Muscle of leg (tissue), 11 donors: ENCODE data around the gene CEP68. TPM values are rescaled to one million over a fixed set of nuclear protein-coding genes. Genes with fewer than 3 reads are reported as not detected.
"Not testable (repeated sequence)": the region's sequence is repeated elsewhere in the genome, so short reads cannot be mapped to it uniquely, and the experiment has no call there.

ENCODE experiments used
- DNase-seq: peaks from one replicate; pipeline ENCODE4 v3.0.0; 2013
- H3K27ac ChIP-seq: one replicate; pipeline ENCODE4 v1.5.1; 2013; ENCODE audit warnings: mild to moderate bottlenecking, low read length, control low read depth
- H3K27me3 ChIP-seq: one replicate; pipeline ENCODE4 v1.6.1; 2013; ENCODE audit warnings: low read length; ENCODE audit not compliant: control insufficient read depth, insufficient read depth
- H3K36me3 ChIP-seq: one replicate; pipeline ENCODE4 v1.6.1; 2013; ENCODE audit warnings: low read length; ENCODE audit not compliant: control insufficient read depth, insufficient read depth
- H3K4me1 ChIP-seq: one replicate; pipeline ENCODE4 v1.6.1; 2013; ENCODE audit warnings: low read length; ENCODE audit not compliant: control insufficient read depth, insufficient read depth
- H3K4me3 ChIP-seq: one replicate; pipeline ENCODE4 v1.5.1; 2013; ENCODE audit warnings: low read length, control low read depth
- H3K9me3 ChIP-seq: replicated peaks from 2 replicates; pipeline ENCODE4 v1.6.1; 2013; ENCODE audit warnings: low read depth, low read length; ENCODE audit not compliant: control insufficient read depth
- WGBS: methylation state at CpG from one replicate; pipeline ENCODE4 v1.1.5; 2013; ENCODE audit warnings: missing lambda C conversion rate; ENCODE audit not compliant: insufficient coverage; 5-methylcytosine and 5-hydroxymethylcytosine counted together
- polyA plus RNA-seq, 8 donors: library from polyadenylated mRNA; unstranded; fragments of 120-200 nt; gene quantifications; one replicate each; pipeline versions ENCODE4 v1.2.1 to v1.2.3, GENCODE V29; 2013; ENCODE audit warnings: inconsistent platforms in 1 of 8, low replicate concordance in 1 of 8; ENCODE audit not compliant: insufficient read length in 8 of 8, insufficient read depth in 1 of 8
- total RNA-seq: library from RNA; stranded (reverse); fragments of 120-200 nt; gene quantifications from one replicate; pipeline ENCODE4 v1.2.4, GENCODE V29; 2013

The CEP68 gene
- total and polyA plus RNA-seq, 9 donors, result 20.3 to 27.4 (median 23.2) TPM

- Histone ChIP-seq H3K27ac (peak overlapping the region; percentile 100), H3K4me3 (peak overlapping the region; percentile 99), H3K4me1 (peaks cover 12% of the 10 kb centered on the region), H3K27me3 (peaks cover 2% of the 10 kb centered on the region), H3K9me3 (no peaks in the 10 kb centered on the region), H3K36me3 (no peaks in the 10 kb centered on the region)
- WGBS, result 22% methylated on average over 6 of the region's 8 CpGs
- peak; percentile 64 for DNase-seq
These were observed 72.3 kb downstream of the CEP68 start for GRCh38 chr2:65128297-65129190.

- Histone ChIP-seq H3K4me1 (peaks cover 11% of the 10 kb centered on the region), H3K36me3 (no peaks in the 10 kb centered on the region), H3K4me3 (peak overlapping the region; percentile 99), H3K27ac (peak overlapping the region; percentile 100), H3K27me3 (peaks cover 2% of the 10 kb centered on the region), H3K9me3 (no peaks in the 10 kb centered on the region)
- WGBS, result under 1% methylated on average over 26 of the region's 29 CpGs
- peak; percentile 70 for DNase-seq
These were observed 73.1 kb downstream of the CEP68 start for GRCh38 chr2:65129286-65129825.

- Histone ChIP-seq H3K9me3 (no peaks in the 10 kb centered on the region), H3K27ac (peak within 1 kb of the TSS; percentile 100), H3K4me3 (peak within 1 kb of the TSS; percentile 99), H3K27me3 (peaks cover 2% of the 10 kb centered on the region), H3K4me1 (peaks cover 9% of the 10 kb centered on the region), H3K36me3 (no peaks in the 10 kb centered on the region)
- peak; percentile 100 for DNase-seq
- WGBS, result under 1% methylated on average over 48 of the region's 76 CpGs
These were observed 73.8 kb downstream of the CEP68 start, which contains the start of gene RAB1A for GRCh38 chr2:65129826-65130663. Gene RAB1A, minus strand, starts transcription at chr2:65130106. Its CDS starts 191 bp downstream, at chr2:65129915.

- WGBS, result 5% methylated on average over 16 of the region's 19 CpGs
- Histone ChIP-seq H3K4me1 (peaks cover 9% of the 10 kb centered on the region), H3K27ac (peak overlapping the region; percentile 75), H3K9me3 (no peaks in the 10 kb centered on the region), H3K4me3 (peak overlapping the region; percentile 59), H3K36me3 (no peaks in the 10 kb centered on the region), H3K27me3 (peaks cover 2% of the 10 kb centered on the region)
- no peak for DNase-seq
These were observed 74.5 kb downstream of the CEP68 start for GRCh38 chr2:65130664-65131175.

- not testable (repeated sequence) for H3K4me1 ChIP-seq, H3K27me3 ChIP-seq, H3K36me3 ChIP-seq, H3K9me3 ChIP-seq, H3K27ac ChIP-seq, DNase-seq, H3K4me3 ChIP-seq
- 95% methylated on average over 10 of the region's 15 CpGs for WGBS
These were observed 76.7 kb downstream of the CEP68 start for GRCh38 chr2:65132930-65133329.

GRCh38 chr2:65133626-65134025 is 77.4 kb downstream of the CEP68 start:
- Histone ChIP-seq H3K4me3 (no peak overlapping the region), H3K9me3 (no peaks in the 10 kb centered on the region), H3K27ac (no peak overlapping the region), H3K36me3 (no peaks in the 10 kb centered on the region), H3K4me1 (peaks cover 6% of the 10 kb centered on the region), H3K27me3 (peaks cover 2% of the 10 kb centered on the region)
- WGBS, result 60% methylated on average over 1 of the region's 4 CpGs
- no peak for DNase-seq

- DNase-seq, result no peak
- no CpG with 5 or more reads among the region's 7 CpGs for WGBS
These were observed 77.9 kb downstream of the CEP68 start for GRCh38 chr2:65134158-65134557.

GRCh38 chr2:65136253-65136652 is 80.0 kb downstream of the CEP68 start:
- WGBS, result no CpG with 5 or more reads among the region's 1 CpG
- no peaks in the 10 kb centered on the region for H3K9me3 ChIP-seq
- no peaks in the 10 kb centered on the region for H3K36me3 ChIP-seq
- no peaks in the 10 kb centered on the region for H3K4me1 ChIP-seq
- H3K27me3 ChIP-seq, result peaks cover 2% of the 10 kb centered on the region
- no peak for DNase-seq
- H3K27ac ChIP-seq, result no peak overlapping the region
- H3K4me3 ChIP-seq, result no peak overlapping the region

More at GRCh38 chr2:65134158-65134557, 77.9 kb downstream of the CEP68 start:
- H3K27me3 ChIP-seq, result peaks cover 2% of the 10 kb centered on the region
- no peak overlapping the region for H3K4me3 ChIP-seq
- H3K27ac ChIP-seq, result no peak overlapping the region
- no peaks in the 10 kb centered on the region for H3K9me3 ChIP-seq
- no peaks in the 10 kb centered on the region for H3K36me3 ChIP-seq
- peaks cover 4% of the 10 kb centered on the region for H3K4me1 ChIP-seq
